Mucosa of rectum (tissue), 2 donors: ENCODE measurements around the gene TCEANC2.
"Not testable (repeated sequence)": the region's sequence is repeated elsewhere in the genome, so short reads cannot be mapped to it uniquely, and the experiment has no call there.

Experiments used
- H3K27ac ChIP-seq, 2 donors: one replicate each; pipeline ENCODE4 v1.7.0; 2013; ENCODE audit warnings: inconsistent platforms in 2 of 2, low read depth in 2 of 2, low read length in 2 of 2
- H3K27me3 ChIP-seq, 2 donors: one replicate each; pipeline ENCODE4 v1.7.0; 2013; ENCODE audit warnings: low read length in 2 of 2; ENCODE audit not compliant: control insufficient read depth in 2 of 2, insufficient read depth in 2 of 2
- H3K36me3 ChIP-seq, 2 donors: one replicate each; pipeline ENCODE4 v1.7.0; 2013; ENCODE audit warnings: low read length in 2 of 2; ENCODE audit not compliant: control insufficient read depth in 2 of 2, insufficient read depth in 2 of 2
- H3K4me1 ChIP-seq, 2 donors: one replicate each; pipeline ENCODE4 v1.7.0; 2013; ENCODE audit warnings: low read length in 2 of 2, mild to moderate bottlenecking in 1 of 2; ENCODE audit not compliant: control insufficient read depth in 2 of 2, insufficient read depth in 2 of 2
- H3K4me3 ChIP-seq, 2 donors: one replicate each; pipeline ENCODE4 v1.7.0; 2013; ENCODE audit warnings: low read length in 2 of 2
- H3K9ac ChIP-seq, 2 donors: one replicate each; pipeline ENCODE4 v1.7.0; 2013; ENCODE audit warnings: low read length in 2 of 2, low read depth in 1 of 2, mild to moderate bottlenecking in 1 of 2
- H3K9me3 ChIP-seq, 2 donors: one replicate each; pipeline ENCODE4 v1.7.0; 2013; ENCODE audit warnings: low read length in 2 of 2; ENCODE audit not compliant: control insufficient read depth in 2 of 2
- donor health status: healthy.
- donor health status: Normal muscosa, but diverticular disease.

The TCEANC2 gene

GRCh38 chr1:54100500-54100899 is 47.1 kb downstream of the TCEANC2 start:
- Histone ChIP-seq H3K9me3 (no peaks in the 10 kb centered on the region), H3K36me3 (peaks cover 0 to 9% of the 10 kb centered on the region in 2 donors), H3K4me1 (peaks cover 3 to 6% of the 10 kb centered on the region in 2 donors), H3K27me3 (no peaks in the 10 kb centered on the region), H3K9ac (no peak overlapping the region), H3K4me3 (no peak overlapping the region), H3K27ac (no peak overlapping the region)

GRCh38 chr1:54103414-54103813 is 50.0 kb downstream of the TCEANC2 start:
- Histone ChIP-seq H3K27me3 (no peaks in the 10 kb centered on the region), H3K4me1 (no peaks in the 10 kb centered on the region), H3K36me3 (peaks cover 0 to 3% of the 10 kb centered on the region in 2 donors), H3K27ac (no peak overlapping the region), H3K4me3 (no peak overlapping the region), H3K9ac (no peak overlapping the region), H3K9me3 (no peaks in the 10 kb centered on the region)

- not testable (repeated sequence) for H3K27ac ChIP-seq, H3K4me3 ChIP-seq, H3K27me3 ChIP-seq, H3K36me3 ChIP-seq, H3K4me1 ChIP-seq, H3K9ac ChIP-seq, H3K9me3 ChIP-seq
Measured at GRCh38 chr1:54104613-54105012, 51.2 kb downstream of the TCEANC2 start.

GRCh38 chr1:54105080-54105479 is 51.7 kb downstream of the TCEANC2 start:
- Histone ChIP-seq H3K27me3 (no peaks in the 10 kb centered on the region), H3K9ac (no peak overlapping the region), H3K9me3 (no peaks in the 10 kb centered on the region), H3K27ac (no peak overlapping the region), H3K4me3 (no peak overlapping the region), H3K4me1 (no peaks in the 10 kb centered on the region), H3K36me3 (peaks cover 0 to 3% of the 10 kb centered on the region in 2 donors)

GRCh38 chr1:54105736-54106269 is 52.4 kb downstream of the TCEANC2 start:
- no peak overlapping the region for H3K4me3 ChIP-seq

GRCh38 chr1:54107131-54107530 is 53.7 kb downstream of the TCEANC2 start:
- Histone ChIP-seq H3K27me3 (no peaks in the 10 kb centered on the region), H3K9ac (no peak overlapping the region), H3K27ac (no peak overlapping the region), H3K36me3 (no peaks in the 10 kb centered on the region), H3K9me3 (no peaks in the 10 kb centered on the region), H3K4me1 (no peaks in the 10 kb centered on the region), H3K4me3 (no peak overlapping the region)

More at GRCh38 chr1:54105736-54106269, 52.4 kb downstream of the TCEANC2 start:
- Histone ChIP-seq H3K36me3 (peaks cover 0 to 3% of the 10 kb centered on the region in 2 donors), H3K27me3 (no peaks in the 10 kb centered on the region), H3K9me3 (no peaks in the 10 kb centered on the region), H3K4me1 (no peaks in the 10 kb centered on the region), H3K27ac (no peak overlapping the region), H3K9ac (no peak overlapping the region)

GRCh38 chr1:54108156-54108555 is 54.7 kb downstream of the TCEANC2 start:
- H3K36me3 ChIP-seq, result no peaks in the 10 kb centered on the region
- H3K4me1 ChIP-seq, result no peaks in the 10 kb centered on the region
- H3K9ac ChIP-seq, result no peak overlapping the region
- no peaks in the 10 kb centered on the region for H3K9me3 ChIP-seq
- H3K27me3 ChIP-seq, result no peaks in the 10 kb centered on the region
- H3K27ac ChIP-seq, result no peak overlapping the region
- no peak overlapping the region for H3K4me3 ChIP-seq

- Histone ChIP-seq H3K4me1 (no peaks in the 10 kb centered on the region), H3K27me3 (no peaks in the 10 kb centered on the region), H3K9ac (no peak overlapping the region), H3K27ac (no peak overlapping the region), H3K36me3 (no peaks in the 10 kb centered on the region), H3K9me3 (no peaks in the 10 kb centered on the region), H3K4me3 (no peak overlapping the region)
Measured at GRCh38 chr1:54109129-54110090, 56.0 kb downstream of the TCEANC2 start.

- H3K4me1 ChIP-seq, result no peaks in the 10 kb centered on the region
- no peaks in the 10 kb centered on the region for H3K27me3 ChIP-seq
- H3K9ac ChIP-seq, result no peak overlapping the region
- H3K4me3 ChIP-seq, result no peak overlapping the region
- no peaks in the 10 kb centered on the region for H3K9me3 ChIP-seq
- no peak overlapping the region for H3K27ac ChIP-seq
- H3K36me3 ChIP-seq, result no peaks in the 10 kb centered on the region
Measured at GRCh38 chr1:54110996-54111395, 57.6 kb downstream of the TCEANC2 start.

- Histone ChIP-seq H3K27me3 (no peaks in the 10 kb centered on the region), H3K9me3 (no peaks in the 10 kb centered on the region), H3K4me1 (no peaks in the 10 kb centered on the region), H3K4me3 (no peak overlapping the region), H3K9ac (no peak overlapping the region), H3K27ac (no peak overlapping the region), H3K36me3 (no peaks in the 10 kb centered on the region)
Measured at GRCh38 chr1:54111624-54112023, 58.2 kb downstream of the TCEANC2 start.
